Left cardiac atrium (tissue), 4 donors: ENCODE measurements around the gene ZFR2. TPM values are rescaled to one million over a fixed set of nuclear protein-coding genes. Genes with fewer than 3 reads are reported as not detected.

Experiments used
- ATAC-seq, 2 donors: fragments of 200-7000 bp; cut with Tn5 transposase; one replicate each; pipeline ENCODE4 v1.9.1; 2020; ENCODE audit warnings: mild to moderate bottlenecking in 2 of 2, moderate library complexity in 2 of 2
- DNase-seq: peaks from one replicate; pipeline ENCODE4 v3.0.0-alpha.2; 2020
- intact Hi-C, 2 donors: fragments of 100-400 bp; cut with DNase I; formaldehyde crosslinking; loops; one replicate each; pipeline versions ENCODE4 v1.14.1 to v1.15.1; 2022 to 2023
- total RNA-seq, 2 donors: library from RNA; stranded (reverse); fragmentation: NEBNext Ultra II Directional; extraction: Animal tissue kit (Norgen Biotek cat#: 25700); gene quantifications; one replicate each; pipeline ENCODE4 v1.2.1, GENCODE V29; 2021
- donor health status: DM: no; HTN: yes; CAD: no.
- donor health status: DM: no; HTN: yes; CAD: no; lungs with severe emphysema.
- donor health status: DM: yes; HTN: yes; CAD: no.
- donor health status: Dilated cardiomyopathy.

Gene ZFR2
- total RNA-seq, 2 donors from 2014 or later: 0.29 to 0.35 TPM

GRCh38 chr19:3780786-3781304 is 88.0 kb downstream of the ZFR2 start:
- intact Hi-C loops: no loop called here
- DNase-seq: no peak
- no peak for ATAC-seq

GRCh38 chr19:3778899-3779723 is 89.7 kb downstream of the ZFR2 start:
- intact Hi-C loops: no loop called here
- DNase-seq: no peak
- no peak for ATAC-seq

- ATAC-seq (no peak), DNase-seq (no peak)
- intact Hi-C loops: no loop called here
Observed at GRCh38 chr19:3778104-3778867, 90.6 kb downstream of the ZFR2 start.

GRCh38 chr19:3776479-3777040 is 92.3 kb downstream of the ZFR2 start:
- DNase-seq (no peak), ATAC-seq (no peak)
- intact Hi-C loops: no loop called here

- DNase-seq: no peak
- intact Hi-C loops: no loop called here
- no peak for ATAC-seq
Observed at GRCh38 chr19:3775831-3776230, 93.0 kb downstream of the ZFR2 start.

GRCh38 chr19:3775374-3775711 is 93.5 kb downstream of the ZFR2 start:
- DNase-seq: no peak
- ATAC-seq: no peak
- intact Hi-C loops: no loop called here

GRCh38 chr19:3774621-3775373 is 94.0 kb downstream of the ZFR2 start:
- intact Hi-C loops: no loop called here
- ATAC-seq (no peak), DNase-seq (no peak)

GRCh38 chr19:3773814-3774515 is 94.9 kb downstream of the ZFR2 start:
- intact Hi-C loops: no loop called here
- DNase-seq: no peak
- no peak for ATAC-seq

- DNase-seq (no peak), ATAC-seq (no peak)
- intact Hi-C loops: no loop called here
Observed at GRCh38 chr19:3771906-3772455, 96.9 kb downstream of the ZFR2 start, which contains the start of gene RAX2. Gene RAX2, minus strand, starts transcription at chr19:3772228. Its CDS starts 486 bp downstream, at chr19:3771742.

- DNase-seq (no peak), ATAC-seq (no peak)
- intact Hi-C loops: no loop called here
Observed at GRCh38 chr19:3771000-3771905, 97.6 kb downstream of the ZFR2 start.

GRCh38 chr19:3770136-3770999 is 98.5 kb downstream of the ZFR2 start:
- intact Hi-C loops: no loop called here
- ATAC-seq (no peak), DNase-seq (no peak)

GRCh38 chr19:3769494-3769893 is 99.3 kb downstream of the ZFR2 start:
- no peak for DNase-seq
- no peak for ATAC-seq
- intact Hi-C loops: loop anchor here in 1 of 2 donors (10.0 kb wide), 1 partner anchor 195 kb away; no protein-coding TSS in a partner anchor

- intact Hi-C loops: loop anchor here in 1 of 2 donors (10.0 kb wide), 1 partner anchor 196 kb away; no protein-coding TSS in a partner anchor
- DNase-seq (no peak), ATAC-seq (no peak)
Observed at GRCh38 chr19:3768748-3769099, 100.1 kb downstream of the ZFR2 start.

GRCh38 chr19:3768015-3768747 is 100.7 kb downstream of the ZFR2 start:
- intact Hi-C loops: loop anchor here in 1 of 2 donors (10.0 kb wide), 1 partner anchor 197 kb away; no protein-coding TSS in a partner anchor
- DNase-seq (no peak), ATAC-seq (no peak)

GRCh38 chr19:3767050-3767449 is 101.8 kb downstream of the ZFR2 start:
- intact Hi-C loops: loop anchor here in 1 of 2 donors (10.0 kb wide), 1 partner anchor 198 kb away; no protein-coding TSS in a partner anchor
- no peak for DNase-seq
- ATAC-seq: no peak
